Osteoblast (primary cell): Measurements from ENCODE around the gene TAPT1. TPM values are rescaled to one million over a fixed set of nuclear protein-coding genes. Genes with fewer than 3 reads are reported as not detected.

Experiments
- DNase-seq: peaks from one replicate; pipeline ENCODE4 v3.0.0; 2011; ENCODE audit warnings: low spot score, mixed read lengths; ENCODE audit not compliant: insufficient read length; ENCODE audit errors: missing footprints
- H2AFZ ChIP-seq: 2 replicates; pipeline ENCODE4 v1.6.0; 2011; ENCODE audit warnings: mild to moderate bottlenecking, low read length
- H3K27ac ChIP-seq: 2 replicates; pipeline ENCODE4 v1.5.1; 2011; ENCODE audit warnings: mild to moderate bottlenecking, low read depth, low read length, moderate library complexity
- H3K27me3 ChIP-seq: 2 replicates; pipeline ENCODE4 v1.6.0; 2012; ENCODE audit warnings: mild to moderate bottlenecking, control low read depth, inconsistent platforms, low read length, moderate library complexity; ENCODE audit not compliant: insufficient read depth
- H3K36me3 ChIP-seq: 2 replicates; pipeline ENCODE4 v1.5.1; 2011; ENCODE audit warnings: mild to moderate bottlenecking, low read length, control low read depth, moderate library complexity; ENCODE audit not compliant: insufficient read depth
- H3K4me1 ChIP-seq: 2 replicates; pipeline ENCODE4 v1.5.1; 2011; ENCODE audit warnings: mild to moderate bottlenecking, low read length, control low read depth, moderate library complexity; ENCODE audit not compliant: insufficient read depth
- H3K4me2 ChIP-seq: 2 replicates; pipeline ENCODE4 v1.6.0; 2011; ENCODE audit warnings: mild to moderate bottlenecking, low read length; ENCODE audit not compliant: insufficient read depth
- H3K4me3 ChIP-seq: fragments of 200-600 bp; sonication (generic); 3 replicates; pipeline ENCODE4 v1.5.1; 2012; ENCODE audit warnings: mild to moderate bottlenecking, low read length, inconsistent platforms; ENCODE audit not compliant: insufficient read depth
- H3K79me2 ChIP-seq: 2 replicates; pipeline ENCODE4 v1.6.0; 2012; ENCODE audit warnings: mild to moderate bottlenecking, low read length, control low read depth, inconsistent platforms; ENCODE audit not compliant: insufficient read depth
- H3K9me3 ChIP-seq: 2 replicates; pipeline ENCODE4 v1.5.1; 2011; ENCODE audit warnings: low read depth, low read length, control low read depth
- H4K20me1 ChIP-seq: 2 replicates; pipeline ENCODE4 v1.6.0; 2012; ENCODE audit warnings: mild to moderate bottlenecking, low read length, control low read depth; ENCODE audit not compliant: insufficient read depth
- total RNA-seq: library from RNA; depleted of rRNA; stranded (reverse); fragments of >200 nt; gene quantifications from 2 replicates; pipeline ENCODE4 v1.2.3, GENCODE V29; 2012
- TF ChIP-seq, protein P1 (sequence below): IDR thresholded peaks from 2 replicates; pipeline ENCODE4 v1.5.1; 2011; ENCODE audit warnings: mild to moderate bottlenecking, low read depth, low read length, moderate library complexity; ENCODE audit errors: extremely low read depth

Gene TAPT1
- total RNA-seq, 1 donor: 19.5 TPM

DNA sequence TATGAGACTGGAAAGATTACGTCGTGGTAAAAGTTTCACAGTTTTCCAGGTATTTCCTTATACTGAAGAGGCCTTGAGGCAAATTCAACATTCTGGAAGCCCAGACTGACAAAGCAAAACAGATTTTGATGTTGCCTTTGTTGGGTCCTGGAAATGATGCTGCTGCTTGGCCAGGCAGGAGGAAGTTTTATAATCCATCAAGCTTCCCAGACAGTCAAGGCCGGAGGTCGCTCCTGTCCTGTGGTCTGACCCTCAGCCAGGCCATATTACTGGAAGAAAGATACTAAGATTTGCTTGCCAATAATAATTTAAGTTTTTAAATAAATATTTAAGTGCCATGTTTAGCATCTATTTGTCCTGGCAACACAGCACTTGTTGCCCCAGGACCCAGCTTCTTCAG, 63.4 kb downstream of the TAPT1 start:
- DNase-seq: no peak
- H3K79me2 ChIP-seq: no peaks in the 10 kb centered on the region
- H3K27ac ChIP-seq: no peak overlapping the region
- peaks cover 3% of the 10 kb centered on the region for H3K36me3 ChIP-seq
- TF ChIP-seq, protein P1, sequence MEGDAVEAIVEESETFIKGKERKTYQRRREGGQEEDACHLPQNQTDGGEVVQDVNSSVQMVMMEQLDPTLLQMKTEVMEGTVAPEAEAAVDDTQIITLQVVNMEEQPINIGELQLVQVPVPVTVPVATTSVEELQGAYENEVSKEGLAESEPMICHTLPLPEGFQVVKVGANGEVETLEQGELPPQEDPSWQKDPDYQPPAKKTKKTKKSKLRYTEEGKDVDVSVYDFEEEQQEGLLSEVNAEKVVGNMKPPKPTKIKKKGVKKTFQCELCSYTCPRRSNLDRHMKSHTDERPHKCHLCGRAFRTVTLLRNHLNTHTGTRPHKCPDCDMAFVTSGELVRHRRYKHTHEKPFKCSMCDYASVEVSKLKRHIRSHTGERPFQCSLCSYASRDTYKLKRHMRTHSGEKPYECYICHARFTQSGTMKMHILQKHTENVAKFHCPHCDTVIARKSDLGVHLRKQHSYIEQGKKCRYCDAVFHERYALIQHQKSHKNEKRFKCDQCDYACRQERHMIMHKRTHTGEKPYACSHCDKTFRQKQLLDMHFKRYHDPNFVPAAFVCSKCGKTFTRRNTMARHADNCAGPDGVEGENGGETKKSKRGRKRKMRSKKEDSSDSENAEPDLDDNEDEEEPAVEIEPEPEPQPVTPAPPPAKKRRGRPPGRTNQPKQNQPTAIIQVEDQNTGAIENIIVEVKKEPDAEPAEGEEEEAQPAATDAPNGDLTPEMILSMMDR: no peak
- H2AFZ ChIP-seq: no peak overlapping the region
- H4K20me1 ChIP-seq: no peaks in the 10 kb centered on the region
- H3K9me3 ChIP-seq: no peaks in the 10 kb centered on the region
- no peak overlapping the region for H3K4me2 ChIP-seq
- no peak overlapping the region for H3K4me3 ChIP-seq
- no peaks in the 10 kb centered on the region for H3K4me1 ChIP-seq
- no peaks in the 10 kb centered on the region for H3K27me3 ChIP-seq

DNA sequence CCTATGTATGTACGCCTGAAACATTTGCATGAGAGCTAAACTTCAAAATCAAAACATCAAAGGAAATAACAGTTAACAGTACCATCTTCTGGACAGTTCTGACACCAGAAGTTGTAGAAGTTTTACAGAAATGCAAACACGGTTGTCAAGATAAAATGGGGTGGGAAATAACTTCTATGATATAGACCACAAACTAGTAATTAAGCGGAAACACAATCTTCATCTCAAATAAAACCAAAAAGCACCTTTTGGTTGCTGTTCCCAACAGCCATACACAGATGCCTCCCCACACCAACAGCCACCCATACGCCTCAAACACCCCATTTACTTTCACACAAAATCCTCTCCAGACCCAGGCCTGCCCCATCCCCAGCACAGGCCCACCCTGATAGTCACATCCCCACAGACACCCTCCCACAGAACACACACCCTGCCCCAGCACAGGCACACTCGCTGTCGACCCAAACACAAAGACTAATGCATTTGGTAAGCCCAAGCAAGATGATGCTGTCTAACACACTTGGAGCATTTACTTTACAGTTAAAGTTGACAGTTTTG, 64.3 kb downstream of the TAPT1 start:
- Histone ChIP-seq H3K27me3 (no peaks in the 10 kb centered on the region), H3K79me2 (no peaks in the 10 kb centered on the region), H3K36me3 (peaks cover 3% of the 10 kb centered on the region), H3K27ac (no peak overlapping the region), H4K20me1 (no peaks in the 10 kb centered on the region), H2AFZ (no peak overlapping the region), H3K4me3 (no peak overlapping the region), H3K4me2 (no peak overlapping the region), H3K9me3 (no peaks in the 10 kb centered on the region), H3K4me1 (no peaks in the 10 kb centered on the region)
- no peak for DNase-seq
- TF ChIP-seq, protein P1: no peak

DNA sequence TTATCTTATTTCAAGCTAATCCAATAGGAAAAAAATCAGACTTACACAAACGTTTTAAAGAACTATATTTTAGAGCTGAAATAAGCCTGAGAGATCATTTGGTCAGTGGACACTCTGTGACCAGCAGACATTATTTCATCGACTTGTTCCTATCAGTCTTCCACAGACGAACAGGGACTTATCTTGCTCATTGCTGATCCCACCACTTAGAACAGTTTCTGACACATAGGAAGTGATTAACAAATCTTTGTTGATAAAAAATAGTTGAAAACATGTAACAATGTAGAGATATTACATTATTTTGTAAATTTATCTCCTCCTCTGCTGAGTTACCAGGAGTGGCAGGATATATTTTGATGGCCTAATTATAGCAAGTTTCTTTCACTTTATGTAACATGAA, 65.8 kb downstream of the TAPT1 start:
- peaks cover 3% of the 10 kb centered on the region for H3K36me3 ChIP-seq
- H3K9me3 ChIP-seq: no peaks in the 10 kb centered on the region
- no peak for DNase-seq
- H3K4me1 ChIP-seq: no peaks in the 10 kb centered on the region
- no peak overlapping the region for H3K27ac ChIP-seq
- H3K4me2 ChIP-seq: no peak overlapping the region
- TF ChIP-seq, protein P1: no peak
- no peaks in the 10 kb centered on the region for H3K79me2 ChIP-seq
- H2AFZ ChIP-seq: no peak overlapping the region
- no peaks in the 10 kb centered on the region for H3K27me3 ChIP-seq
- no peak overlapping the region for H3K4me3 ChIP-seq
- H4K20me1 ChIP-seq: no peaks in the 10 kb centered on the region

DNA sequence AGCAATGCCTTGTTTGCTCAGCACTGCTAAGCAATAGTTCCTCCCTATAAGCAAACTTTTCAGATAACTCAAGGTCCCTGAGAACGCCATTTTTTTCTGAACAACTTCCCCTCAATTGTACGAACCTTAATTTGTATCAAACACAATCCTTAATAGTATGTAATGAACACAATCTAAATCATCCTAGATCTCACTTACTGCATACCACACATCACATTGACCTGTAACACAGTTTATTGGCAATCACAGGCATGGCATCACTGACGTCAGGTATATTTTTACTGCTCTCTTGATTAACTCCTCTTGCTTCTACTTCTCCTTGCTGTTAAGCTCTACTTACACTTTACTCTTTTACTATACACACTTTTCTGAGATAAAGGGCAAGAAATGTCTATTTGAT, 67.0 kb downstream of the TAPT1 start:
- H3K4me2 ChIP-seq: no peak overlapping the region
- H3K27me3 ChIP-seq: no peaks in the 10 kb centered on the region
- H3K27ac ChIP-seq: no peak overlapping the region
- H4K20me1 ChIP-seq: no peaks in the 10 kb centered on the region
- H3K79me2 ChIP-seq: no peaks in the 10 kb centered on the region
- no peak overlapping the region for H3K4me3 ChIP-seq
- H3K4me1 ChIP-seq: no peaks in the 10 kb centered on the region
- no peak for DNase-seq
- no peak overlapping the region for H2AFZ ChIP-seq
- H3K9me3 ChIP-seq: no peaks in the 10 kb centered on the region
- peaks cover 3% of the 10 kb centered on the region for H3K36me3 ChIP-seq
- TF ChIP-seq, protein P1: no peak
